Endothelial cell of umbilical vein (primary cell): Measurements from ENCODE around the gene CCNI. TPM values are rescaled to one million over a fixed set of nuclear protein-coding genes. Genes with fewer than 3 reads are reported as not detected.

Experiments used
- BruUV-seq: library from RNA; stranded (reverse); fragments of 400-500 nt; replicated peaks from 2 replicates; lab custom pipeline; 2021; lab: Mats Ljungman, UMichigan
- CTCF ChIA-PET: fragments of 300-600, 350-600 bp; sonication (Branson Sonifier 250); formaldehyde crosslinking; loops from one replicate; lab custom pipeline; 2021; ENCODE audit warnings: antibody characterized with exemption, inconsistent platforms; lab: Charles Lee
- POLR2A ChIA-PET: fragments of 300-600, 350-600 bp; sonication (Branson Sonifier 250); formaldehyde crosslinking; loops from one replicate; lab custom pipeline; 2021; ENCODE audit warnings: antibody characterized with exemption, inconsistent platforms; lab: Charles Lee
- DNase-seq: peaks from one replicate; pipeline ENCODE4 v3.0.0-alpha.2; 2011; ENCODE audit warnings: low read depth, low spot score
- FAIRE-seq: peaks from 2 replicates; lab custom pipeline; 2011; peaks lifted over from hg19 to GRCh38; lab: Jason Lieb, UNC
- H2AFZ ChIP-seq: 2 replicates; pipeline ENCODE4 v1.6.0; 2012; ENCODE audit warnings: low read depth, low read length, control low read depth, inconsistent platforms
- H3K27ac ChIP-seq: 2 replicates; pipeline ENCODE4 v1.5.1; 2011; ENCODE audit warnings: low read depth, mild to moderate bottlenecking, control low read depth, low read length, moderate library complexity; ENCODE audit not compliant: insufficient read depth
- H3K27me3 ChIP-seq, 2 experiments: 2 replicates each; pipeline versions ENCODE4 v1.6.0 to v1.6.1; 2011; ENCODE audit warnings: low read length in 2 of 2, mixed read lengths in 1 of 2; ENCODE audit not compliant: control insufficient read depth in 2 of 2, insufficient read depth in 2 of 2
- H3K36me3 ChIP-seq, 2 experiments: 2 replicates in 1 of 2; 3 replicates in 1 of 2; pipeline ENCODE4 v1.5.1; 2011; ENCODE audit warnings: low read length in 2 of 2, mild to moderate bottlenecking in 1 of 2, moderate library complexity in 1 of 2; ENCODE audit not compliant: control insufficient read depth in 2 of 2, insufficient read depth in 2 of 2; ENCODE audit errors: extremely low read depth in 1 of 2
- H3K4me1 ChIP-seq: 3 replicates; pipeline ENCODE4 v1.5.1; 2011; ENCODE audit warnings: mild to moderate bottlenecking, low read length; ENCODE audit not compliant: control insufficient read depth, insufficient read depth; ENCODE audit errors: extremely low read depth
- H3K4me2 ChIP-seq: 2 replicates; pipeline ENCODE4 v1.6.1; 2011; ENCODE audit warnings: low read length, control low read depth, mixed read lengths; ENCODE audit not compliant: insufficient read depth
- H3K4me3 ChIP-seq, 3 experiments: fragments of 200-600 bp in 1 of 3; sonication (generic), shearing (Covaris generic) in 1 of 3; replicated peaks in 1 of 3; 2 replicates each; pipeline ENCODE4 v1.5.1; 2011 to 2016; ENCODE audit warnings: control low read depth in 3 of 3, low read length in 3 of 3, mild to moderate bottlenecking in 2 of 3, inconsistent platforms in 1 of 3, low read depth in 1 of 3, moderate library complexity in 1 of 3; ENCODE audit not compliant: insufficient read depth in 1 of 3
- H3K79me2 ChIP-seq: 2 replicates; pipeline ENCODE4 v1.6.0; 2012; ENCODE audit warnings: low read length, inconsistent platforms; ENCODE audit not compliant: control insufficient read depth, insufficient read depth
- H3K9ac ChIP-seq: replicated peaks from 2 replicates; pipeline ENCODE3; 2011; ENCODE audit warnings: low read length, control low read depth; ENCODE audit not compliant: insufficient read depth; ENCODE audit errors: extremely low read depth
- H3K9me1 ChIP-seq: replicated peaks from 3 replicates; pipeline ENCODE4 v1.6.0; 2011; ENCODE audit warnings: mild to moderate bottlenecking, low read length; ENCODE audit not compliant: control insufficient read depth, insufficient read depth; ENCODE audit errors: extremely low read depth
- H3K9me3 ChIP-seq: replicated peaks from 2 replicates; pipeline ENCODE4 v1.5.1; 2012; ENCODE audit warnings: low read length, inconsistent platforms; ENCODE audit not compliant: control insufficient read depth, insufficient read depth
- H4K20me1 ChIP-seq: replicated peaks from 2 replicates; pipeline ENCODE3; 2011; ENCODE audit warnings: mild to moderate bottlenecking, low read length; ENCODE audit not compliant: control insufficient read depth, insufficient read depth; ENCODE audit errors: extremely low read depth
- EZH2 ChIP-seq: IDR thresholded peaks from 2 replicates; pipeline ENCODE4 v1.6.1; 2012; ENCODE audit warnings: borderline replicate concordance, low read depth, mild to moderate bottlenecking, moderate library complexity, low read length, inconsistent platforms; ENCODE audit not compliant: severe bottlenecking
- FOS ChIP-seq: IDR thresholded peaks from 2 replicates; pipeline ENCODE4 v1.6.1; 2011; ENCODE audit warnings: mild to moderate bottlenecking, low read length, moderate library complexity, borderline replicate concordance; ENCODE audit not compliant: insufficient read depth
- GATA2 ChIP-seq: IDR thresholded peaks from 2 replicates; pipeline ENCODE4 v1.7.0; 2011; ENCODE audit warnings: low read depth, mild to moderate bottlenecking, moderate library complexity, mixed read lengths, low read length; ENCODE audit not compliant: insufficient read length, insufficient read depth
- JUN ChIP-seq: IDR thresholded peaks from 2 replicates; pipeline ENCODE4 v1.6.1; 2011; ENCODE audit warnings: borderline replicate concordance, low read depth; ENCODE audit not compliant: insufficient read length, insufficient read depth
- MYC ChIP-seq: IDR thresholded peaks from one replicate; pipeline ENCODE4 v1.6.1; 2011; ENCODE audit warnings: mild to moderate bottlenecking, low read depth, low read length
- POLR2AphosphoS5 ChIP-seq: IDR thresholded peaks from 2 replicates; pipeline ENCODE4 v1.6.1; 2012; ENCODE audit warnings: low read depth, mild to moderate bottlenecking, control low read depth, low read length, moderate library complexity; ENCODE audit not compliant: insufficient read depth
- dilution Hi-C: fragments of 300-500 bp; cut with MboI; formaldehyde crosslinking; loops from one replicate; pipeline ENCODE4 v1.15.0; 2019; ENCODE audit warnings: low sequenced_read_pairs; ENCODE audit not compliant: extremely low pct_ligation_motif_present
- intact Hi-C: fragments of 100-400 bp; cut with micrococcal nuclease; formaldehyde crosslinking; loops from one replicate; pipeline ENCODE4 v1.10.0; 2022
- polyA plus RNA-seq, 4 experiments: library from polyadenylated mRNA; depleted of rRNA in 3 of 4; stranded (reverse) in 3 of 4; unstranded in 1 of 4; fragments of >200 nt; gene quantifications; 2 replicates each; pipeline versions ENCODE4 v1.2.1 to v1.2.3, GENCODE V29; 2011 to 2012; ENCODE audit warnings: missing spikeins in 1 of 4
- total RNA-seq: library from RNA; stranded (reverse); gene quantifications from 2 replicates; pipeline ENCODE4 v1.2.3, GENCODE V29; 2021

Gene CCNI
- total and polyA plus RNA-seq, 2 donors (not counting 3 experiments of a cell fraction or from before 2014, with no cell fraction given): 88.6 to 212 TPM

GRCh38 chr4:77003400-77003799, 72.4 kb downstream of the CCNI start:
- intact Hi-C loops: no loop called here
- dilution Hi-C loops: no loop called here
- TF ChIP-seq EZH2 (no peak), GATA2 (no peak), JUN (no peak), POLR2AphosphoS5 (no peak), MYC (no peak), FOS (peak; percentile 65)
- peak; percentile 64 for DNase-seq
- Histone ChIP-seq H3K4me3 (no peak overlapping the region), H3K27me3 (no peaks in the 10 kb centered on the region), H3K9me3 (no peaks in the 10 kb centered on the region), H3K27ac (peak overlapping the region; percentile 80), H3K9me1 (no peaks in the 10 kb centered on the region), H3K9ac (peak overlapping the region; percentile 40), H3K79me2 (peaks cover 12% of the 10 kb centered on the region), H3K36me3 (peaks cover 5 to 12% of the 10 kb centered on the region in 2 experiments), H3K4me1 (peaks cover 62% of the 10 kb centered on the region), H4K20me1 (no peaks in the 10 kb centered on the region), H3K4me2 (peak overlapping the region; percentile 84), H2AFZ (no peak overlapping the region)
- FAIRE-seq: no peak
- CTCF ChIA-PET: interaction anchor here (0.9 to 1.0 kb wide), 3 partner anchors 9 to 32 kb away, joined by 3 to 4 read pairs (median 4); no protein-coding TSS in a partner anchor
- POLR2A ChIA-PET: no interaction called here
- BruUV-seq: no TSS peak
